H1 (cell line): ENCODE measurements around the gene LRRK1. TPM values are rescaled to one million over a fixed set of nuclear protein-coding genes. Genes with fewer than 3 reads are reported as not detected.
A peak's percentile ranks its signal among the peaks of the same experiment; 100 is the strongest.

Experiments used
- BACH1 ChIP-seq: IDR thresholded peaks from 2 replicates; pipeline ENCODE4 v1.6.1; 2012; ENCODE audit warnings: low read length, improper control_type of control experiment
- CEBPB ChIP-seq: IDR thresholded peaks from 2 replicates; pipeline ENCODE4 v1.6.1; 2012; ENCODE audit warnings: low read depth, low read length
- CHD2 ChIP-seq: IDR thresholded peaks from 2 replicates; pipeline ENCODE4 v1.6.1; 2012; ENCODE audit warnings: low read length, improper control_type of control experiment
- EZH2 ChIP-seq: fragments of 200-600 bp; sonication (generic); IDR thresholded peaks from 2 replicates; pipeline ENCODE4 v1.7.1; 2012; ENCODE audit warnings: low read depth, mild to moderate bottlenecking, moderate library complexity, low read length, inconsistent platforms; ENCODE audit not compliant: severe bottlenecking
- GABPA ChIP-seq: IDR thresholded peaks from 2 replicates; pipeline ENCODE4 v1.6.1; 2011; ENCODE audit warnings: mild to moderate bottlenecking, low read length, moderate library complexity, borderline replicate concordance; ENCODE audit not compliant: insufficient read depth
- KDM5A ChIP-seq: fragments of 200-600 bp; IDR thresholded peaks from 2 replicates; pipeline ENCODE4 v1.7.1; 2012; ENCODE audit warnings: mild to moderate bottlenecking, low read length, inconsistent platforms, mixed read lengths
- RXRA ChIP-seq: IDR thresholded peaks from 2 replicates; pipeline ENCODE4 v1.6.1; 2011; ENCODE audit warnings: low read depth, mild to moderate bottlenecking, low read length, moderate library complexity; ENCODE audit not compliant: insufficient read depth
- SIX5 ChIP-seq: IDR thresholded peaks from 2 replicates; pipeline ENCODE4 v1.6.1; 2011; ENCODE audit warnings: mild to moderate bottlenecking, low read depth, low read length
- SUZ12 ChIP-seq: fragments of 200-600 bp; sonication (generic); IDR thresholded peaks from 2 replicates; pipeline ENCODE4 v1.6.1; 2012; ENCODE audit warnings: mild to moderate bottlenecking, inconsistent platforms, low read length, moderate library complexity, mixed read lengths
- TEAD4 ChIP-seq: IDR thresholded peaks from 2 replicates; pipeline ENCODE4 v1.6.1; 2012; ENCODE audit warnings: low read depth, low read length, inconsistent platforms, mixed read lengths
- polyA plus RNA-seq, 7 experiments: library from polyadenylated mRNA; depleted of rRNA in 3 of 7; stranded (reverse) in 5 of 7; unstranded in 2 of 7; fragments of >200 nt in 5 of 7; fragments of 200-250 nt in 2 of 7; gene quantifications; 1 replicate in 5 of 7; 2 replicates in 1 of 7; 4 replicates in 1 of 7; pipeline versions ENCODE4 v1.2.1 to v1.2.3, GENCODE V29; 2011 to 2013; ENCODE audit warnings: missing spikeins in 2 of 7, mixed read lengths in 2 of 7
- total RNA-seq: library from RNA; stranded (reverse); fragmentation: NEBNext Ultra II Directional; extraction: Animal tissue kit (Norgen Biotek cat#: 25700); gene quantifications from 2 replicates; pipeline ENCODE4 v1.2.1, GENCODE V29; 2021
- TF ChIP-seq, protein P1 (sequence below): IDR thresholded peaks from 2 replicates; pipeline ENCODE4 v1.6.1; 2012; ENCODE audit warnings: low read length, inconsistent platforms
- TF ChIP-seq, protein P2 (sequence below): IDR thresholded peaks from 2 replicates; pipeline ENCODE4 v1.6.1; 2012; ENCODE audit warnings: inconsistent platforms
- TF ChIP-seq, protein P3 (sequence below): IDR thresholded peaks from 2 replicates; pipeline ENCODE4 v1.6.1; 2011; ENCODE audit warnings: low read length, improper control_type of control experiment
- TF ChIP-seq, protein P4 (sequence below): IDR thresholded peaks from 2 replicates; pipeline ENCODE4 v1.6.1; 2012; ENCODE audit warnings: inconsistent platforms

LRRK1 gene
- total and polyA plus RNA-seq, 2 of the 8 experiments (the other 6 are each of a cell fraction or from before 2014, with no cell fraction given), result 1.2 to 3.6 TPM

DNA sequence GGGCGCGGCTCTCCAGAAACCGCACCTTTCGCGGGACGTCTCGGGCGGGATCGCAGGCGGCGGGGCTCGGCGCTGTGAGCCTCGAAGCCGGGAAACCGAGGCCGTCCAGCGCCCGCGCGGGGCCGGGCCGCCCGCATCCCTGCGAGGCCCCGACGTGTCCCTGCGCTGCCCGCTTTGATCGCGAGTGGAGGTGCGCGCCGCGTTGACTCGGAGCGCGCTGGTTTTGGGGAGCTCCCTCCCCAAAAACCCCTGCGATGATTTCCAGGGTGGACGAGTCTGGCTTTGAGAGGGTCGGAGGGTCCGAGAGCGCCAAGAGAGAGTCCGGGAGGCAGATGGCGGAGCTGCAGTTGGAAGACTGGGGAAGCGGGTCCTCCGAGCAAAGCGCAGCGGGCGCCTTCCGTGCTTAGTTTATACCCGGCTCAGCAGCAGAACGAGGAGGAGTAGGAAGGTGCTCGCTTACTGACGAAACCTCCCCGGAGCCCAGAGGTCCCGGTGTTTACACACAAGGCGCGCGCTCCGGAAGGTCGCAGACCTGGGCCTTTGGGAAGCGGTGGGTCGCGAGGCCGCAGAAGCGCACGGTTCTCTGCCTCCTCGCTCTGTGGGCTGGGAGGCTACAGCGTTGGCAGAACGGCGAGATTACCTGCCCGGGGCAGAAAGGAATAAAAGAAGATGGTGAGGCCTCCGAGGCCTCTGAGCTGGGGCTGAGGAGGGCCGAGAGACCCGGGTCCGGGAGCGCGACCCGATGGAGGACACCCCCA lies 38.8 kb upstream of the LRRK1 start (continued):
- TF ChIP-seq, protein P1, sequence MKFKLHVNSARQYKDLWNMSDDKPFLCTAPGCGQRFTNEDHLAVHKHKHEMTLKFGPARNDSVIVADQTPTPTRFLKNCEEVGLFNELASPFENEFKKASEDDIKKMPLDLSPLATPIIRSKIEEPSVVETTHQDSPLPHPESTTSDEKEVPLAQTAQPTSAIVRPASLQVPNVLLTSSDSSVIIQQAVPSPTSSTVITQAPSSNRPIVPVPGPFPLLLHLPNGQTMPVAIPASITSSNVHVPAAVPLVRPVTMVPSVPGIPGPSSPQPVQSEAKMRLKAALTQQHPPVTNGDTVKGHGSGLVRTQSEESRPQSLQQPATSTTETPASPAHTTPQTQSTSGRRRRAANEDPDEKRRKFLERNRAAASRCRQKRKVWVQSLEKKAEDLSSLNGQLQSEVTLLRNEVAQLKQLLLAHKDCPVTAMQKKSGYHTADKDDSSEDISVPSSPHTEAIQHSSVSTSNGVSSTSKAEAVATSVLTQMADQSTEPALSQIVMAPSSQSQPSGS, result no peak
- TF ChIP-seq GABPA (0 out of 2 replicates have a peak, but pooled peaks have one; percentile 20), SIX5 (no peak), CHD2 (no peak), RXRA (no peak), KDM5A (no peak), CEBPB (no peak), SUZ12 (peak; percentile 95), TEAD4 (no peak), EZH2 (peak; percentile 91), BACH1 (peak; percentile 8; the same call in 1 of the 2 replicates)
- TF ChIP-seq, protein P2, sequence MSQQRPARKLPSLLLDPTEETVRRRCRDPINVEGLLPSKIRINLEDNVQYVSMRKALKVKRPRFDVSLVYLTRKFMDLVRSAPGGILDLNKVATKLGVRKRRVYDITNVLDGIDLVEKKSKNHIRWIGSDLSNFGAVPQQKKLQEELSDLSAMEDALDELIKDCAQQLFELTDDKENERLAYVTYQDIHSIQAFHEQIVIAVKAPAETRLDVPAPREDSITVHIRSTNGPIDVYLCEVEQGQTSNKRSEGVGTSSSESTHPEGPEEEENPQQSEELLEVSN, result peak; percentile 38; the same call in 1 of the 2 replicates
- TF ChIP-seq, protein P3, sequence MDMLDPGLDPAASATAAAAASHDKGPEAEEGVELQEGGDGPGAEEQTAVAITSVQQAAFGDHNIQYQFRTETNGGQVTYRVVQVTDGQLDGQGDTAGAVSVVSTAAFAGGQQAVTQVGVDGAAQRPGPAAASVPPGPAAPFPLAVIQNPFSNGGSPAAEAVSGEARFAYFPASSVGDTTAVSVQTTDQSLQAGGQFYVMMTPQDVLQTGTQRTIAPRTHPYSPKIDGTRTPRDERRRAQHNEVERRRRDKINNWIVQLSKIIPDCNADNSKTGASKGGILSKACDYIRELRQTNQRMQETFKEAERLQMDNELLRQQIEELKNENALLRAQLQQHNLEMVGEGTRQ, result no peak
- TF ChIP-seq, protein P4, sequence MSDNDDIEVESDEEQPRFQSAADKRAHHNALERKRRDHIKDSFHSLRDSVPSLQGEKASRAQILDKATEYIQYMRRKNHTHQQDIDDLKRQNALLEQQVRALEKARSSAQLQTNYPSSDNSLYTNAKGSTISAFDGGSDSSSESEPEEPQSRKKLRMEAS, result peak; percentile 33
